Rectal smooth muscle tissue (tissue), 1 donor: ENCODE measurements around the gene PRAF2.

Experiments used
- H3K27ac ChIP-seq: one replicate; pipeline ENCODE4 v1.7.0; 2013; ENCODE audit warnings: low read depth, low read length, inconsistent platforms
- H3K27me3 ChIP-seq: one replicate; pipeline ENCODE4 v1.7.0; 2013; ENCODE audit warnings: low read length; ENCODE audit not compliant: control insufficient read depth, insufficient read depth
- H3K36me3 ChIP-seq: one replicate; pipeline ENCODE4 v1.7.0; 2013; ENCODE audit warnings: low read length; ENCODE audit not compliant: control insufficient read depth, insufficient read depth
- H3K4me1 ChIP-seq: one replicate; pipeline ENCODE4 v1.7.0; 2013; ENCODE audit warnings: low read length; ENCODE audit not compliant: control insufficient read depth, insufficient read depth
- H3K4me3 ChIP-seq: one replicate; pipeline ENCODE4 v1.7.0; 2013; ENCODE audit warnings: low read length
- H3K9ac ChIP-seq: one replicate; pipeline ENCODE4 v1.7.0; 2013; ENCODE audit warnings: low read length

The PRAF2 gene

DNA sequence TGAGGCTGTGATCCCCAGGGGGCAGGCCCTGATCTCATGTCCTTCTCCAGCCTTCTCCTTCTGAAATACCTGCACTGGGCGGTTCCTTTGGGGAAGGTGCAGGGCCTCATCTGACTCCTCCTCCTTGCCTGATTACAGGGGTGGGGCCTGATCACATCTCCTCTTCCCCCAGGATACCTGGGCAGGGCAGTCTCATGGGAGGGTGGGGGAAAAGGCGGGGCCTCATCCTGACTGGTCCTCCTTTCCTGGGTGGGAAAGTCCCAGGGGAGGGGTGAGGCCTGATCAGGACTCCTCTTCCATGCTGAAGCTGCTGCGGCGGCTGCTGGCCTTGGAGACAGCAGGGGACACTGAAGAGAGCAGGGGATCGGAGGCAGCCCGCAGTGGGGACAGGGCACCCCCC lies 43.9 kb downstream of the PRAF2 start:
- peaks cover 7% of the 10 kb centered on the region for H3K36me3 ChIP-seq
- no peak overlapping the region for H3K27ac ChIP-seq
- no peak overlapping the region for H3K9ac ChIP-seq
- H3K4me3 ChIP-seq = no peak overlapping the region
- H3K4me1 ChIP-seq = no peaks in the 10 kb centered on the region
- no peaks in the 10 kb centered on the region for H3K27me3 ChIP-seq
